OCI-LY7 (cell line): ENCODE data around the gene NISCH. TPM values are rescaled to one million over a fixed set of nuclear protein-coding genes. Genes with fewer than 3 reads are reported as not detected.

Experiments used
- BruUV-seq: library from RNA; stranded (reverse); fragments of 400-500 nt; replicated peaks from 2 replicates; lab custom pipeline; 2021; lab: Mats Ljungman, UMichigan
- CTCF ChIA-PET: fragments of 300-600 bp; sonication (Branson Sonifier 250); formaldehyde crosslinking; loops from one replicate; lab custom pipeline; 2022; ENCODE audit warnings: antibody characterized with exemption; ENCODE audit not compliant: unreplicated experiment; lab: Charles Lee
- POLR2A ChIA-PET: fragments of 300-600 bp; sonication (Branson Sonifier 250); formaldehyde crosslinking; loops from one replicate; lab custom pipeline; 2022; ENCODE audit warnings: antibody characterized with exemption; lab: Charles Lee
- DNase-seq: peaks from one replicate; pipeline ENCODE4 v3.0.0-alpha.2; 2015; ENCODE audit warnings: low spot score
- H2AFZ ChIP-seq: fragments of 200-600 bp; sonication (generic), shearing (Covaris generic); 2 replicates; pipeline ENCODE4 v1.6.1; 2014; ENCODE audit warnings: mild to moderate bottlenecking, antibody characterized with exemption, low read length, moderate library complexity
- H3K27ac ChIP-seq: fragments of 200-600 bp; sonication (generic); 2 replicates; pipeline ENCODE4 v1.5.1; 2014; ENCODE audit warnings: mixed run types, low read depth, mild to moderate bottlenecking, moderate library complexity, low read length, inconsistent platforms; ENCODE audit not compliant: poor library complexity, severe bottlenecking
- H3K36me3 ChIP-seq: fragments of 200-600 bp; sonication (generic); 2 replicates; pipeline ENCODE4 v1.6.1; 2014; ENCODE audit warnings: mild to moderate bottlenecking, antibody characterized with exemption, low read length, moderate library complexity, mixed read lengths; ENCODE audit not compliant: insufficient read depth
- H3K4me1 ChIP-seq: fragments of 200-600 bp; sonication (generic); 2 replicates; pipeline ENCODE4 v1.5.1; 2014; ENCODE audit warnings: mild to moderate bottlenecking, low read length; ENCODE audit not compliant: insufficient read depth, poor library complexity, severe bottlenecking
- H3K4me2 ChIP-seq: fragments of 200-600 bp; sonication (generic); 2 replicates; pipeline ENCODE4 v1.6.1; 2014; ENCODE audit warnings: mild to moderate bottlenecking, low read length
- H3K4me3 ChIP-seq: fragments of 200-600 bp; sonication (generic); 2 replicates; pipeline ENCODE4 v1.5.1; 2014; ENCODE audit warnings: mild to moderate bottlenecking, low read depth, low read length; ENCODE audit not compliant: poor library complexity, severe bottlenecking
- H3K79me2 ChIP-seq: fragments of 200-600 bp; sonication (generic); 2 replicates; pipeline ENCODE4 v1.6.1; 2016; ENCODE audit warnings: low read depth, mild to moderate bottlenecking, low read length, moderate library complexity, mixed read lengths; ENCODE audit not compliant: insufficient read depth
- H3K9me2 ChIP-seq: fragments of 200-600 bp; sonication (generic); 2 replicates; pipeline ENCODE4 v1.6.1; 2016; ENCODE audit warnings: mild to moderate bottlenecking, low read length, mixed read lengths; ENCODE audit not compliant: insufficient read depth
- H3K9me3 ChIP-seq: fragments of 200-600 bp; sonication (generic); 2 replicates; pipeline ENCODE4 v1.6.1; 2014; ENCODE audit warnings: mild to moderate bottlenecking, mixed run types, low read length, mixed read lengths
- H4K20me1 ChIP-seq: fragments of 200-600 bp; sonication (generic); 2 replicates; pipeline ENCODE4 v1.6.1; 2014; ENCODE audit warnings: mild to moderate bottlenecking, antibody characterized with exemption, low read length, moderate library complexity, mixed read lengths; ENCODE audit not compliant: insufficient read depth
- EZH2phosphoT487 ChIP-seq: fragments of 200-600 bp; sonication (generic); IDR thresholded peaks from 2 replicates; pipeline ENCODE4 v1.6.1; 2018; ENCODE audit warnings: low read depth, borderline replicate concordance, mild to moderate bottlenecking, mixed run types, antibody characterized with exemption, low read length, moderate library complexity, mixed read lengths
- intact Hi-C: fragments of 100-400 bp; cut with micrococcal nuclease; formaldehyde crosslinking; loops from one replicate; pipeline ENCODE4 v1.10.0; 2022; ENCODE audit not compliant: unreplicated experiment
- total RNA-seq, 2 experiments: library from RNA; depleted of rRNA in 1 of 2; stranded (reverse); fragments of >200 nt in 1 of 2; shearing (Covaris generic) in 1 of 2; gene quantifications; 2 replicates each; pipeline ENCODE4 v1.2.3, GENCODE V29; 2014 to 2022
- TF ChIP-seq, protein P1 (sequence below): fragments of 200-600 bp; sonication (generic); conservative IDR thresholded peaks from 2 replicates; pipeline ENCODE4 v1.5.1; 2014; ENCODE audit warnings: mild to moderate bottlenecking, antibody characterized with exemption, low read length, moderate library complexity, mixed read lengths

NISCH gene
- total RNA-seq, 2 experiments from 2014 or later, result 60.5 to 73.3 TPM

DNA sequence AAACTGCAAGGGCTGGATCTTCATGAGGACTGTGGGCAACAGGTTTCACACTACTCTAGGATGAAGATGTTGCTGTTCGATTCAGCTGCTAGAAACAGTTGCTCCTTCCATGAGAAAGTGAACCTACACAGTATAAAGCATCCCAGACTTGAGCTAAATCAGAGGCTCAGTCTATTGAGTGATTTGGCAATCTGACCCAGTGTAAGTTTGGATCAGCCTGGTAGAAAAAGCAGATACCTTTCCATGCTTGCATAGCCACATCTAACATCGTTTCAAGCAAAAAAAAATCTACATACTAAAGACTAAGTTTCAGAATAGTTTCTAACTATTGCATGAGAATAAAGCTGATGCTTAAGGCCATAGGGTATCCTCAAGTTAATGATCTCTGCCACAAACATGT lies 85.6 kb downstream of the NISCH start:
- peaks cover 35% of the 10 kb centered on the region for H3K79me2 ChIP-seq
- CTCF ChIA-PET, result no interaction called here
- H2AFZ ChIP-seq, result no peak overlapping the region
- H4K20me1 ChIP-seq, result peaks cover 14% of the 10 kb centered on the region; the same call in 1 of the 2 replicates
- no peaks in the 10 kb centered on the region for H3K9me2 ChIP-seq
- intact Hi-C loops, result no loop called here
- H3K9me3 ChIP-seq, result no peaks in the 10 kb centered on the region
- H3K36me3 ChIP-seq, result peaks cover 65% of the 10 kb centered on the region
- BruUV-seq, result no TSS peak
- DNase-seq, result no peak
- H3K4me2 ChIP-seq, result no peak overlapping the region
- H3K27ac ChIP-seq, result no peak overlapping the region
- H3K4me3 ChIP-seq, result no peak overlapping the region
- TF ChIP-seq, protein P1, sequence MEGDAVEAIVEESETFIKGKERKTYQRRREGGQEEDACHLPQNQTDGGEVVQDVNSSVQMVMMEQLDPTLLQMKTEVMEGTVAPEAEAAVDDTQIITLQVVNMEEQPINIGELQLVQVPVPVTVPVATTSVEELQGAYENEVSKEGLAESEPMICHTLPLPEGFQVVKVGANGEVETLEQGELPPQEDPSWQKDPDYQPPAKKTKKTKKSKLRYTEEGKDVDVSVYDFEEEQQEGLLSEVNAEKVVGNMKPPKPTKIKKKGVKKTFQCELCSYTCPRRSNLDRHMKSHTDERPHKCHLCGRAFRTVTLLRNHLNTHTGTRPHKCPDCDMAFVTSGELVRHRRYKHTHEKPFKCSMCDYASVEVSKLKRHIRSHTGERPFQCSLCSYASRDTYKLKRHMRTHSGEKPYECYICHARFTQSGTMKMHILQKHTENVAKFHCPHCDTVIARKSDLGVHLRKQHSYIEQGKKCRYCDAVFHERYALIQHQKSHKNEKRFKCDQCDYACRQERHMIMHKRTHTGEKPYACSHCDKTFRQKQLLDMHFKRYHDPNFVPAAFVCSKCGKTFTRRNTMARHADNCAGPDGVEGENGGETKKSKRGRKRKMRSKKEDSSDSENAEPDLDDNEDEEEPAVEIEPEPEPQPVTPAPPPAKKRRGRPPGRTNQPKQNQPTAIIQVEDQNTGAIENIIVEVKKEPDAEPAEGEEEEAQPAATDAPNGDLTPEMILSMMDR, result no peak
- TF ChIP-seq EZH2phosphoT487, result no peak
- POLR2A ChIA-PET, result interaction anchor here (0.7 kb wide), 1 partner anchor 12 kb away, joined by 3 read pairs; no protein-coding TSS in a partner anchor
- peaks cover 39% of the 10 kb centered on the region for H3K4me1 ChIP-seq

Other genes with a start within 250 kb of the NISCH start
- gene TLR9, start 230.0 kb upstream of the NISCH start, total RNA-seq (2014; rRNA removed; shearing (Covaris generic)), result 0.51 and 1.7 TPM in 2 replicates
- 3.7 and 9.0 TPM in 2 replicates for gene TLR9, start 230.0 kb upstream of the NISCH start, total RNA-seq (2022)
- gene TWF2, start 216.4 kb upstream of the NISCH start, total RNA-seq (2014; rRNA removed; shearing (Covaris generic)), result 40.0 and 52.8 TPM in 2 replicates
- 60.2 and 64.9 TPM in 2 replicates for gene TWF2, start 216.4 kb upstream of the NISCH start, total RNA-seq (2022)
- gene PPM1M, start 209.8 kb upstream of the NISCH start, total RNA-seq (2014; rRNA removed; shearing (Covaris generic)), result 1.1 and 4.4 TPM in 2 replicates
- 13.8 and 15.6 TPM in 2 replicates for gene PPM1M, start 209.8 kb upstream of the NISCH start, total RNA-seq (2022)
- 27.8 and 38.5 TPM in 2 replicates for gene WDR82, start 177.0 kb upstream of the NISCH start, total RNA-seq (2014; rRNA removed; shearing (Covaris generic))
- 66.2 and 67.9 TPM in 2 replicates for gene WDR82, start 177.0 kb upstream of the NISCH start, total RNA-seq (2022)
- 24.5 and 28.1 TPM in 2 replicates for gene GLYCTK, start 167.8 kb upstream of the NISCH start, total RNA-seq (2014; rRNA removed; shearing (Covaris generic))
- gene GLYCTK, start 167.8 kb upstream of the NISCH start, total RNA-seq (2022), result 28.6 and 29.6 TPM in 2 replicates
- 14.2 and 18.3 TPM in 2 replicates for gene DNAH1, start 139.3 kb upstream of the NISCH start, total RNA-seq (2014; rRNA removed; shearing (Covaris generic))
- gene DNAH1, start 139.3 kb upstream of the NISCH start, total RNA-seq (2022), result 5.8 and 10.5 TPM in 2 replicates
- gene BAP1, start 45.6 kb upstream of the NISCH start, total RNA-seq (2014; rRNA removed; shearing (Covaris generic)), result 88.3 and 102 TPM in 2 replicates
- gene BAP1, start 45.6 kb upstream of the NISCH start, total RNA-seq (2022), result 102 and 105 TPM in 2 replicates
- 32.9 and 33.3 TPM in 2 replicates for gene PHF7, start 44.9 kb upstream of the NISCH start, total RNA-seq (2014; rRNA removed; shearing (Covaris generic))
- 44.5 and 61.4 TPM in 2 replicates for gene PHF7, start 44.9 kb upstream of the NISCH start, total RNA-seq (2022)
- not detected in 2 replicates for gene SEMA3G, start 10.5 kb upstream of the NISCH start, total RNA-seq (2014; rRNA removed; shearing (Covaris generic))
- gene SEMA3G, start 10.5 kb upstream of the NISCH start, total RNA-seq (2022), result 0.15 TPM in 1 of 2 replicates, not detected in the other
- 0.57 and 0.90 TPM in 2 replicates for gene TNNC1, start 1.6 kb upstream of the NISCH start, total RNA-seq (2014; rRNA removed; shearing (Covaris generic))
- gene TNNC1, start 1.6 kb upstream of the NISCH start, total RNA-seq (2022), result 3.2 and 5.0 TPM in 2 replicates
- gene STAB1, start 39.7 kb downstream of the NISCH start, total RNA-seq (2014; rRNA removed; shearing (Covaris generic)), result not detected in 2 replicates
- gene STAB1, start 39.7 kb downstream of the NISCH start, total RNA-seq (2022), result not detected in 2 replicates
- 132 and 144 TPM in 2 replicates for gene NT5DC2, start 78.3 kb downstream of the NISCH start, total RNA-seq (2014; rRNA removed; shearing (Covaris generic))
- 110 and 118 TPM in 2 replicates for gene NT5DC2, start 78.3 kb downstream of the NISCH start, total RNA-seq (2022)
- gene UQCC5, start 81.0 kb downstream of the NISCH start, total RNA-seq (2014; rRNA removed; shearing (Covaris generic)), result 12.0 and 18.4 TPM in 2 replicates
- gene UQCC5, start 81.0 kb downstream of the NISCH start, total RNA-seq (2022), result 22.4 and 25.6 TPM in 2 replicates
- 67.2 and 75.7 TPM in 2 replicates for gene PBRM1, start 230.3 kb downstream of the NISCH start, total RNA-seq (2014; rRNA removed; shearing (Covaris generic))
- gene PBRM1, start 230.3 kb downstream of the NISCH start, total RNA-seq (2022), result 90.8 and 91.1 TPM in 2 replicates
- 220 and 232 TPM in 2 replicates for gene GNL3, start 230.4 kb downstream of the NISCH start, total RNA-seq (2014; rRNA removed; shearing (Covaris generic))
- 147 and 182 TPM in 2 replicates for gene GNL3, start 230.4 kb downstream of the NISCH start, total RNA-seq (2022)